Neutrophil (primary cell): ENCODE measurements around the gene KLHDC4.

ENCODE experiments used
- H3K27ac ChIP-seq: fragments of 200-600 bp; sonication (generic); 2 replicates; pipeline ENCODE4 v1.5.1; 2016; ENCODE audit warnings: mild to moderate bottlenecking, moderate library complexity
- H3K27me3 ChIP-seq: fragments of 200-600 bp; sonication (generic); 2 replicates; pipeline ENCODE4 v1.6.0; 2016; ENCODE audit warnings: mild to moderate bottlenecking
- H3K36me3 ChIP-seq: fragments of 200-600 bp; sonication (generic); 2 replicates; pipeline ENCODE4 v1.5.1; 2017
- H3K4me1 ChIP-seq, 2 experiments: fragments of 200-600 bp in 1 of 2; sonication (generic) in 1 of 2; 1 replicate in 1 of 2; 2 replicates in 1 of 2; pipeline versions ENCODE4 v1.5.1 to v1.6.1; 2013 to 2016; ENCODE audit warnings: low read depth in 1 of 2, low read length in 1 of 2, mild to moderate bottlenecking in 1 of 2, moderate library complexity in 1 of 2; ENCODE audit not compliant: control insufficient read depth in 1 of 2, insufficient read depth in 1 of 2
- H3K4me3 ChIP-seq, 2 experiments: fragments of 200-600 bp in 1 of 2; sonication (generic) in 1 of 2; 1 replicate in 1 of 2; 2 replicates in 1 of 2; pipeline ENCODE4 v1.5.1; 2013 to 2016; ENCODE audit warnings: low read depth in 1 of 2, low read length in 1 of 2, mild to moderate bottlenecking in 1 of 2, moderate library complexity in 1 of 2
- H3K9me3 ChIP-seq: fragments of 200-600 bp; sonication (generic); 2 replicates; pipeline ENCODE4 v1.5.1; 2016
- CTCF ChIP-seq: fragments of 200-600 bp; sonication (generic); IDR thresholded peaks from 2 replicates; pipeline ENCODE4 v1.5.1; 2016; ENCODE audit warnings: antibody characterized with exemption

The KLHDC4 gene

GRCh38 chr16:87685766-87686165 is 80.0 kb downstream of the KLHDC4 start:
- H3K9me3 ChIP-seq: no peaks in the 10 kb centered on the region
- H3K4me1 ChIP-seq: no peaks in the 10 kb centered on the region
- no peak overlapping the region for H3K27ac ChIP-seq
- H3K27me3 ChIP-seq: no peaks in the 10 kb centered on the region
- H3K4me3 ChIP-seq: no peak overlapping the region
- TF ChIP-seq CTCF: no peak
- no peaks in the 10 kb centered on the region for H3K36me3 ChIP-seq

- no peak for TF ChIP-seq CTCF
- Histone ChIP-seq H3K4me1 (no peaks in the 10 kb centered on the region), H3K27me3 (no peaks in the 10 kb centered on the region)
These were observed 80.4 kb downstream of the KLHDC4 start for GRCh38 chr16:87685405-87685755.

GRCh38 chr16:87684711-87685404 is 80.9 kb downstream of the KLHDC4 start:
- Histone ChIP-seq H3K27ac (no peak overlapping the region), H3K4me3 (no peak overlapping the region), H3K27me3 (no peaks in the 10 kb centered on the region), H3K9me3 (no peaks in the 10 kb centered on the region), H3K4me1 (no peaks in the 10 kb centered on the region), H3K36me3 (no peaks in the 10 kb centered on the region)
- no peak for TF ChIP-seq CTCF

More at GRCh38 chr16:87685405-87685755, 80.4 kb downstream of the KLHDC4 start:
- Histone ChIP-seq H3K4me3 (no peak overlapping the region), H3K27ac (no peak overlapping the region), H3K36me3 (no peaks in the 10 kb centered on the region), H3K9me3 (no peaks in the 10 kb centered on the region)

GRCh38 chr16:87684106-87684677 is 81.6 kb downstream of the KLHDC4 start:
- H3K27ac ChIP-seq: no peak overlapping the region
- no peaks in the 10 kb centered on the region for H3K27me3 ChIP-seq
- no peak overlapping the region for H3K4me3 ChIP-seq
- H3K9me3 ChIP-seq: no peaks in the 10 kb centered on the region
- TF ChIP-seq CTCF: no peak
- no peaks in the 10 kb centered on the region for H3K36me3 ChIP-seq
- H3K4me1 ChIP-seq: no peaks in the 10 kb centered on the region

GRCh38 chr16:87682852-87683399 is 82.9 kb downstream of the KLHDC4 start:
- Histone ChIP-seq H3K9me3 (no peaks in the 10 kb centered on the region), H3K4me3 (no peak overlapping the region), H3K4me1 (no peaks in the 10 kb centered on the region), H3K27ac (no peak overlapping the region), H3K36me3 (no peaks in the 10 kb centered on the region), H3K27me3 (no peaks in the 10 kb centered on the region)
- TF ChIP-seq CTCF: no peak
